Mucosa of descending colon (tissue), 3 donors: ENCODE measurements around the gene ILK. TPM values are rescaled to one million over a fixed set of nuclear protein-coding genes. Genes with fewer than 3 reads are reported as not detected.

ENCODE experiments used
- ATAC-seq: fragments of 200-7000 bp; cut with Tn5 transposase; one replicate; pipeline ENCODE4 v1.9.1; 2020; ENCODE audit warnings: mild to moderate bottlenecking, moderate library complexity
- DNase-seq, 3 donors: peaks; one replicate each; pipeline ENCODE4 v3.0.0-alpha.2; 2020
- H3K36me3 ChIP-seq: fragments of 200-600 bp; one replicate; pipeline ENCODE4 v1.8.0; 2021; ENCODE audit warnings: low read depth, mild to moderate bottlenecking
- H3K4me1 ChIP-seq: fragments of 200-600 bp; one replicate; pipeline ENCODE4 v1.8.0; 2021; ENCODE audit warnings: low read depth, mild to moderate bottlenecking
- H3K4me3 ChIP-seq: fragments of 200-600 bp; one replicate; pipeline ENCODE4 v1.8.0; 2021; ENCODE audit warnings: mild to moderate bottlenecking
- H3K9me3 ChIP-seq: fragments of 200-600 bp; one replicate; pipeline ENCODE4 v1.8.0; 2021; ENCODE audit warnings: mild to moderate bottlenecking
- CTCF ChIP-seq: fragments of 200-600 bp; IDR thresholded peaks from one replicate; pipeline ENCODE4 v1.8.0; 2022; ENCODE audit warnings: antibody characterized with exemption, mild to moderate bottlenecking
- intact Hi-C, 2 donors: fragments of 100-400 bp; cut with DNase I in 1 of 2; cut with micrococcal nuclease in 1 of 2; formaldehyde crosslinking; loops; one replicate each; pipeline versions ENCODE4 v1.11.0 to v1.11.1; 2022; cut with DNase I, micrococcal nuclease
- total RNA-seq, 3 donors: library from RNA; stranded (reverse); fragmentation: NEBNext Ultra II Directional in 2 of 3; extraction: Animal tissue kit (Norgen Biotek cat#: 25700) in 2 of 3; gene quantifications; one replicate each; pipeline versions ENCODE4 v1.2.1 to v1.2.4, GENCODE V29; 2021 to 2023
- donor health status: DM: no; HTN: no; CAD: no; lungs with moderate emphysema.
- donor health status: DM: no; HTN: no; CAD: no.
- donor health status: DM: no; HTN: yes; CAD: no.

ILK gene
- total RNA-seq, 3 donors from 2014 or later: 113 to 323 (median 115) TPM

GRCh38 chr11:6569706-6570105, 33.9 kb upstream of the ILK start:
- TF ChIP-seq CTCF: no peak
- intact Hi-C loops: no loop called here
- Histone ChIP-seq H3K4me3 (no peak overlapping the region), H3K9me3 (no peaks in the 10 kb centered on the region), H3K36me3 (no peaks in the 10 kb centered on the region), H3K4me1 (no peaks in the 10 kb centered on the region)
- ATAC-seq (no peak), DNase-seq (no peak)

DNA sequence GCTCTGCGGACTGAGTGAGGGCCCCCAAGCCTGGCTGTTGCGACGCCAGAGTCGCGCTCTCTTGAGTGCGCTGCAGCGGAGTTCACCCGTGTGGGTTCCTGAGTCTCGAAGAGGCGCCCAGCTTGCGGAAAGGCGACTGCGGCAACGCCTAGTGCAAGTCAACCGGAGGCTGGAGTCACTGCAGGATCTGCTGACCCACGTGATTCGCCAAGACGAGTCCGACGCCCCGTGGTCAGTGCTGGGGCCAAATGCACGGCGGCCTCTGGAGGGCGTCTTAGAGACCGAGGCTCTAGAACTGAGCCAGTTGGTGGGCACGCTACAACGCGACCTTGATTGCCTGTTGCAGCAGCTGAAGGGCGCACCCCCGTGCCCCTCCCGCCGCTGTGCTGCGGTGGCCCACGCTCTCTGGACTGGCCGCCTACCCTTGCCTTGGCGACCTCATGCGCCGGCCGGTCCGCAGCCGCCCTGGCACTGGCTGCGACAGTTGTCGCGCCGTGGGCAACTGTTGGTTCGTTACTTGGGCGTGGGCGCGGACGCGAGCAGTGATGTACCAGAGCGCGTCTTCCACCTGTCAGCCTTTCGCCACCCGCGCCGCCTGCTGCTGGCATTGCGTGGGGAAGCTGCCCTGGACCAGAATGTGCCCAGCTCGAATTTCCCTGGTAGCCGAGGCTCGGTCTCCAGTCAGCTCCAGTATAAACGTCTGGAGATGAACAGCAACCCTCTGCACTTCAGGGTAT, 32.7 kb upstream of the ILK start:
- intact Hi-C loops: no loop called here
- DNase-seq (no peak), ATAC-seq (no peak)
- Histone ChIP-seq H3K4me3 (no peak overlapping the region), H3K4me1 (no peaks in the 10 kb centered on the region), H3K36me3 (no peaks in the 10 kb centered on the region), H3K9me3 (no peaks in the 10 kb centered on the region)
- TF ChIP-seq CTCF: no peak

- H3K36me3 ChIP-seq: no peaks in the 10 kb centered on the region
- DNase-seq: no peak
- no peaks in the 10 kb centered on the region for H3K9me3 ChIP-seq
- H3K4me1 ChIP-seq: no peaks in the 10 kb centered on the region
- TF ChIP-seq CTCF: no peak
- intact Hi-C loops: no loop called here
- ATAC-seq: no peak
- no peak overlapping the region for H3K4me3 ChIP-seq
Measured at GRCh38 chr11:6571434-6572008, 32.1 kb upstream of the ILK start.

DNA sequence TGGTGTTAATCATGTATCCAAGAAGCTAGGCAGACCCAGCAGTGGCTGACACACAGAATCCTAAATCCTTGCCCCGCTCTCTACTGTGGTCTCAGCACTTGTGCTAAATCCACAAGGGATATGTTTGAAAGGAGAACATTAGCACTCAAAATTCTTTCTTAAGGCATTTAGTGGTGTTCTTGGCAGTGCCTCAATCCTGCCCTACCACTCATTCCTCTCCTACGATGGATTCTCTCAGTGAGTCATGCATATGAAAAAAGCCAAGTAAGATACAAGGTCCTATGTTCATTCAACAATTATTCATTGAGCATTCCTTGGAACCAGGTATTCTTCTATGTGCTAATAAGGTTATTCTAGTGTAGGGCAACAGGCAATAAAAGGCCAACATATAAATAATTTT, 31.4 kb upstream of the ILK start:
- intact Hi-C loops: no loop called here
- no peak overlapping the region for H3K4me3 ChIP-seq
- no peaks in the 10 kb centered on the region for H3K9me3 ChIP-seq
- no peaks in the 10 kb centered on the region for H3K4me1 ChIP-seq
- DNase-seq: no peak
- no peak for ATAC-seq
- no peaks in the 10 kb centered on the region for H3K36me3 ChIP-seq
- TF ChIP-seq CTCF: no peak

- DNase-seq (no peak), ATAC-seq (no peak)
- intact Hi-C loops: no loop called here
- no peaks in the 10 kb centered on the region for H3K36me3 ChIP-seq
- no peaks in the 10 kb centered on the region for H3K4me1 ChIP-seq
- no peak overlapping the region for H3K4me3 ChIP-seq
- no peaks in the 10 kb centered on the region for H3K9me3 ChIP-seq
- TF ChIP-seq CTCF: no peak
Measured at GRCh38 chr11:6574816-6575715, 28.5 kb upstream of the ILK start.
